Breast epithelium (tissue), 3 donors: ENCODE data around the gene PNPO.

Experiments used
- CTCF ChIP-seq, 3 donors: fragments of 450-650 bp; IDR thresholded peaks; one replicate each; pipeline ENCODE4 v1.5.1; 2016 to 2017; ENCODE audit warnings: antibody characterized with exemption in 3 of 3, mild to moderate bottlenecking in 3 of 3, moderate library complexity in 3 of 3
- POLR2A ChIP-seq: fragments of 450-650 bp; IDR thresholded peaks from one replicate; pipeline ENCODE4 v1.6.1; 2016; ENCODE audit warnings: antibody characterized with exemption, mild to moderate bottlenecking, moderate library complexity
- POLR2AphosphoS5 ChIP-seq, 3 donors: sonication (generic); formaldehyde crosslinking; IDR thresholded peaks; one replicate each; pipeline ENCODE4 v1.6.1; 2017; ENCODE audit warnings: antibody characterized with exemption in 3 of 3

- TF ChIP-seq CTCF (IDR thresholded peaks at IDR 0.05): no peak
- no peak for TF ChIP-seq POLR2A
- no peak for TF ChIP-seq POLR2AphosphoS5 (IDR thresholded peaks at IDR 0.05)
Measured at GRCh38 chr17:47968836-47969235, 27.5 kb downstream of the PNPO start.
